LNCaP clone FGC (cell line): ENCODE measurements around the gene SUN1.

Source experiments
- DNase-seq: peaks from one replicate; pipeline ENCODE4 v3.0.0-alpha.2; 2011; ENCODE audit warnings: low read depth
- H3K4me3 ChIP-seq: 2 replicates; pipeline ENCODE4 v1.5.1; 2011; ENCODE audit warnings: mild to moderate bottlenecking, low read depth, low read length, control low read depth
- CTCF ChIP-seq: IDR thresholded peaks from 2 replicates; pipeline ENCODE4 v1.5.1; 2012; ENCODE audit warnings: mild to moderate bottlenecking; ENCODE audit not compliant: control insufficient read depth, insufficient read depth; ENCODE audit errors: extremely low read depth

The SUN1 gene

GRCh38 chr7:895451-896052 lies 63.3 kb downstream of the SUN1 start:
- no peak for DNase-seq
- no peak for TF ChIP-seq CTCF

GRCh38 chr7:896346-897075 lies 64.2 kb downstream of the SUN1 start:
- no peak for TF ChIP-seq CTCF
- H3K4me3 ChIP-seq = no peak overlapping the region
- no peak for DNase-seq

More at GRCh38 chr7:895451-896052, 63.3 kb downstream of the SUN1 start:
- H3K4me3 ChIP-seq = no peak overlapping the region

- no peak overlapping the region for H3K4me3 ChIP-seq
- DNase-seq = no peak
- TF ChIP-seq CTCF = no peak
Measured at GRCh38 chr7:897086-897485, 64.8 kb downstream of the SUN1 start.

GRCh38 chr7:897771-898376 lies 65.6 kb downstream of the SUN1 start:
- no peak for DNase-seq
- TF ChIP-seq CTCF = no peak
- H3K4me3 ChIP-seq = no peak overlapping the region

- DNase-seq = no peak
- TF ChIP-seq CTCF = no peak
- no peak overlapping the region for H3K4me3 ChIP-seq
Measured at GRCh38 chr7:898460-898854, 66.2 kb downstream of the SUN1 start.

- no peak overlapping the region for H3K4me3 ChIP-seq
- TF ChIP-seq CTCF = no peak
- no peak for DNase-seq
Measured at GRCh38 chr7:898855-899681, 66.8 kb downstream of the SUN1 start.
